ENCODE measurements around the gene RFNG.

- no peak for TF ChIP-seq CTCF (IDR thresholded peaks at IDR 0.05)
- no peak for TF ChIP-seq POLR2AphosphoS5 (IDR thresholded peaks at IDR 0.05; ENCODE audit: insufficient read depth in 1 of 2, low read depth in 1 of 2)
- no peak for TF ChIP-seq POLR2A (IDR thresholded peaks at IDR 0.05)
These were observed 31.0 kb downstream of the RFNG start for GRCh38 chr17:82020572-82021106.

All from vagina (tissue), 2 donors.